ENCODE results near the gene AK1.

AK1 gene

DNA sequence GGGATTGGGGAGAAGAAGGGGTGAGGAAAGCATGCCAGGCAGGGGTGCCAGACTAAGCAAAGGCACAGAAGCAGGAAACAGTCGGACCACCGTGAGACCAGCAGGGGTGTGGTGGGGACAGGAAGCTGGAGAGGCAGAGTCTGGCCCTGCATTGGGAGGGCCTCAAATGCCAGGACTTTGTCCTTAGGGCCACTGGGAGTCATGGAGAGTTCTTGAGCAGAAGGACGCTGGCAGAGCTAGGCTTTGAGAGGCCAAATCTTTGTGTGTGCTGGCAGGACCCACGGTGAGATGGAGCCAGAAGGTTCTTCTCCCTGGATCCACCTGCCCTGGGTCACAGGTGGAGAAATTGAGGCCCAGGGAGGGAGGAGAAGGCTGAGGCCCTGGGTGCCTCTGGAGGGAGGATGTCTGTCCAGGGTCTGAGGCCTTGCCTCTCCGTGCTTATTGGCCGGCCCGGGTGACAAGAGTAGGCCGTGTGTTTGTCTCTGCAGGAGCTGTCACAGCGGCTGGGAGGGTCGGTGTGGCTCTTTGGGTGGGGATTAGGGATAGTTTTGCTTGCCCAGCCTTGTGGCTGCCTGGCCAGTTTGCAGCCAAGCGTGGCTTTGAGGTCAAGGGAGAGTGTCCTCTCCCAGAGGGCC lies 21.3 kb downstream of the AK1 start:
- no peak for DNase-seq (ENCODE audit: low read depth in 2 of 2)
- no peak overlapping the region for H3K4me3 ChIP-seq (replicated peaks in 1 of 2; ENCODE audit: low read depth in 2 of 2, low read length in 2 of 2)
- TF ChIP-seq, protein P1, sequence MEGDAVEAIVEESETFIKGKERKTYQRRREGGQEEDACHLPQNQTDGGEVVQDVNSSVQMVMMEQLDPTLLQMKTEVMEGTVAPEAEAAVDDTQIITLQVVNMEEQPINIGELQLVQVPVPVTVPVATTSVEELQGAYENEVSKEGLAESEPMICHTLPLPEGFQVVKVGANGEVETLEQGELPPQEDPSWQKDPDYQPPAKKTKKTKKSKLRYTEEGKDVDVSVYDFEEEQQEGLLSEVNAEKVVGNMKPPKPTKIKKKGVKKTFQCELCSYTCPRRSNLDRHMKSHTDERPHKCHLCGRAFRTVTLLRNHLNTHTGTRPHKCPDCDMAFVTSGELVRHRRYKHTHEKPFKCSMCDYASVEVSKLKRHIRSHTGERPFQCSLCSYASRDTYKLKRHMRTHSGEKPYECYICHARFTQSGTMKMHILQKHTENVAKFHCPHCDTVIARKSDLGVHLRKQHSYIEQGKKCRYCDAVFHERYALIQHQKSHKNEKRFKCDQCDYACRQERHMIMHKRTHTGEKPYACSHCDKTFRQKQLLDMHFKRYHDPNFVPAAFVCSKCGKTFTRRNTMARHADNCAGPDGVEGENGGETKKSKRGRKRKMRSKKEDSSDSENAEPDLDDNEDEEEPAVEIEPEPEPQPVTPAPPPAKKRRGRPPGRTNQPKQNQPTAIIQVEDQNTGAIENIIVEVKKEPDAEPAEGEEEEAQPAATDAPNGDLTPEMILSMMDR (IDR thresholded peaks at IDR 0.05; ENCODE audit: low read depth, low read length): no peak

DNA sequence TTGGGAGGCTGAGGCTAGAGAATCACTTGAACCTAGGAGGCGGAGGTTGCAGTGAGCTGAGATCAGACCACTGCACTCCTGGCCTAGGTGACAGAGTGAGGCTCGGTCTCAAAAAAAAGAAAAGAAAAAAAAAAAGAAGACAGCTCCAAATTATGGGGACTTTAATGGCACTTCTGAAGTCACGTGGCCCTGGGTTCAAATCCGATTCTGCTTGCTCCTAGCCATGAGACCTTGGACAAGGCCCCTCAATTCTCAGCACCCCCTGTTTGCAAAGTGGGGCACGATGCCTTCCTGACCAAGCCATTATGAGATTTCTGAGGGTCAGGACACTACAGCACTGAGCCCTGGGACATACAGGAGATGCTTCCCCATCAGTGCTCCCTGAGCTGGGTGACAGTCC lies 22.0 kb downstream of the AK1 start:
- no peak overlapping the region for H3K4me3 ChIP-seq (replicated peaks in 1 of 2; ENCODE audit: low read depth in 2 of 2, low read length in 2 of 2)
- DNase-seq (ENCODE audit: low read depth in 2 of 2): no peak
- TF ChIP-seq, protein P1 (IDR thresholded peaks at IDR 0.05; ENCODE audit: low read depth, low read length): no peak

DNA sequence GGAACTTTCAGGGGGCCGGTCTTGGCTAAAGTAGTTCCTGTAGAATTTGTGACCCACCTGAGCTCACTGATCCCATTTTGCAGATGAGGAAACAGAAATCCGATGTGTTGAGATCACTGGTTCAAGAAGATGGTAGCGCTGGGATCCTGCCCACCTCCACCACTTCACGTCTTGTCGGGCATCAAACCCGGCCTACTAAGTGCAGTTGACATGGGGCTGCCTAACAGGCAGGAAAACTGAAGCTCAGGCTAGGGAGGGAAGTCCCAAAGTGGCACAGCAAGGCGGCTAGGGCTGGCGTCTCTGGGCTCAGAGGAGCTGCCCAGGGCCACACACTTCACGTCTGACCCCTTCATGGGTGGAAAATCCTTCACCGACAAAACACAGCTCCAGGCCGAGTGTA lies 22.5 kb downstream of the AK1 start:
- DNase-seq (ENCODE audit: low read depth in 2 of 2): no peak
- TF ChIP-seq, protein P1 (IDR thresholded peaks at IDR 0.05; ENCODE audit: low read depth, low read length): no peak
- H3K4me3 ChIP-seq (replicated peaks in 1 of 2; ENCODE audit: low read depth in 2 of 2, low read length in 2 of 2): no peak overlapping the region

DNA sequence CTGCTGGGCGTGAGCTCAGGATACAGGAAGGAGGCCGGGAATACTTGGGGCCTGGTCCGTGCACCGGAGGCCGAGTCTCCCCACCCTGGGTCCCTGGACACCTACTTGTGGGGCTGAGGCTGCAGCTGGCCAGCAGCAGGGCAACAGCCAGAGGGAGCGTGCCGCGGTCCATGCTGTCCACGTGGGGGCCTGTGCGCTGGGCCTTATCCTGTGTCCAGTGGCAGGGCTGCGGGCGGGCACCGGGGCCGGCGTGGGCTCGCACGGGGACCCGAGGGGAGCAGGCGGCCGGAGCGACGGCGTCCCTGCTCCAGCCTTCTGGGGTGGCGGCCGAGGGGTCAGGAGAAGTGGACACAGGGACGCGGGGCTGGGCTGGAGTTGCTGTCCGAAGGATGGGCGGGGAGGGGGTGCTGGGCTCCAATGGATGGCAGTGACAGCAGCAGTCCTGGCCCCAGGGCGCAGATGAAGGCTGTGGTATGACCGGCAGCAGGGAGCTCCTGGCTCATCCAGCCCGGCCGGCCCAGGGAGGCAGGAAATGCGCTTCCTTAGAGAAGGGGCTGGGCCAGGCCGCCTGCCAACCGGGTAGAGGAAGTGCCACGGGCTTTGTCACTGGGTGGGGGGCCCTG lies 23.2 kb downstream of the AK1 start, which contains the start of gene ENG:
Gene ENG (minus strand): TSS at position 475 of the 623 bp plus-strand sequence. CDS start 303 bp downstream, at position 172.
- H3K4me3 ChIP-seq (replicated peaks in 1 of 2; ENCODE audit: low read depth in 2 of 2, low read length in 2 of 2): peak within 1 kb of the TSS; percentile 85 to 86
- peak; percentile 60 to 83 for DNase-seq (ENCODE audit: low read depth in 2 of 2)
- TF ChIP-seq, protein P1 (IDR thresholded peaks at IDR 0.05; ENCODE audit: low read depth, low read length): peak; percentile 17

DNA sequence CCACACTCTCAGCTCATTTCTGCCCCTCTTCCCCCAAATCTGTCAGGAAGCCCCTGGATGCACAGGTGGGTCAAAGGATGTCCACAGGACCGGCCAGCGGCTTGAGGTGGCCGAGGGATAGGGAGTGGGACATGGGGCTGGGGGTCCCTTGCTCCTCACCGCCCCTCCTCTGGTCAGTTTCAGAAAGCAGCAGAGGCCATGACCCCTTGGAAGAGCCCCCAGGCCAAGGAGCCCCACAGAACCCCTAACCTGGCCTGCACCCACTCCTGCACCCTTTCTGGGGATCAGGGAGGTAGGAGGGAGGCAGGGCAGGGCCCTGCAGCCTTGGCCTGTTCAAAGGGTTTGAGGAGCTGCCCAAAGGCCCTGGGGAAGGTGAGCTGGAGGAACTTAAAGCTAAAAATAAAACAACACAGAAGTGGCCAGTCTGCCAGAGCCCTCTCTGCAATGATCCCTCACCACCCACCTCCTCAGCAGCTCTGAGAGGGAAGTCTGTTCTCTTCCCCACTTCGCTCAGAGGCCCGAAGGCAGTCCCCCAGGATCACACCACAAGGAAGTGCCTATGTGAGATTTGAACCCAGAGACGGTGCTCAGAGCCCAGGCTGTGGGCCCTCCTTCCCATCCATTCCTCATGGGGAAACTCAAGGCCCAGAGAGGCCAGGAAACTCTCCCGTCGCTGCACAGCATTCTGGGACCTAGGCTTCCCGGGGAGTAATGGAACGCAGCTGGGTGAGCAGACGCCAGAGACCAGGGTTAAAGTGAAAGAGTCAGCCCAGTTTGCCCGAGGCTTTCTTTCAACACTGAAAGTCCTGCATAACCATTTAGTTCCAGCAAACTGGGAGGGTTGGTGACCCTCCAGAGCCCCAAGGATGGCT lies 23.9 kb downstream of the AK1 start:
- H3K4me3 ChIP-seq (replicated peaks in 1 of 2; ENCODE audit: low read depth in 2 of 2, low read length in 2 of 2): peak overlapping the region; percentile 85 to 86
- peak in 1 of 2 donors; percentile 39 for DNase-seq (ENCODE audit: low read depth in 2 of 2)
- TF ChIP-seq, protein P1 (IDR thresholded peaks at IDR 0.05; ENCODE audit: low read depth, low read length): no peak

DNA sequence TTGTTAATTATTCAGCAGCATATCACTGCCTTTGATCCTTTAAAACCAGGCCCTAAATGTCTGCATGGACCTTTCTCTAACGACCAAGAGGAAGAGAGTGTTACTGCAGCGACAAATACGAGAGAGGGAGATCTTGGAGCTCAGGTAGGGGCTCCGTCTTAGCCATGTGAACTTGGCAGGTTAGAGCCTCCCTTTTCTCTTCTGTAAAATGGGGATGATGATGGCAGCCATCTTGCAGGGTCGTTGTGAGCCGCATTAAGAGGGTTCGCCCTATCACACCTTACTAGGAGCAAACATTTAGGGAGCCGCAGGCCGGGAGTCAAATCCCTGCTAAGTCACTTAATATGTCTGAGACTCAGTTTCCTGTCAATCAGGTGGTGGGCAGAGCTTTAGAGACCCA lies 24.6 kb downstream of the AK1 start:
- H3K4me3 ChIP-seq (replicated peaks in 1 of 2; ENCODE audit: low read depth in 2 of 2, low read length in 2 of 2): peak overlapping the region; percentile 85 to 86
- no peak for DNase-seq (ENCODE audit: low read depth in 2 of 2)
- TF ChIP-seq, protein P1 (IDR thresholded peaks at IDR 0.05; ENCODE audit: low read depth, low read length): no peak
